ENCODE data around the gene SIRT3.

Gene SIRT3

GRCh38 chr11:225734-226453 is 10.2 kb downstream of the SIRT3 start:
- Histone ChIP-seq H3K36me3 (replicated peaks; ENCODE audit: insufficient read depth, low read length) (no peaks in the 10 kb centered on the region), H3K9ac (ENCODE audit: low read length) (no peak overlapping the region), H3K9me2 (replicated peaks; ENCODE audit: insufficient read depth, low read length) (no peaks in the 10 kb centered on the region), H4K20me1 (ENCODE audit: insufficient read depth, low read length) (no peaks in the 10 kb centered on the region), H3K4me2 (ENCODE audit: low read depth, low read length) (no peak overlapping the region), H3F3A (ENCODE audit: insufficient read depth, low read length) (no peaks in the 10 kb centered on the region), H3K9me3 (replicated peaks; ENCODE audit: insufficient read depth, low read length) (no peaks in the 10 kb centered on the region), H3K27me3 (replicated peaks; ENCODE audit: insufficient read depth, low read length) (no peaks in the 10 kb centered on the region), H3K4me1 (ENCODE audit: low read length) (no peaks in the 10 kb centered on the region), H3K27ac (ENCODE audit: low read length) (no peak overlapping the region), H3K4me3 (ENCODE audit: low read length) (no peak overlapping the region), H3K79me2 (ENCODE audit: low read length) (no peaks in the 10 kb centered on the region), H2AFZ (ENCODE audit: low read length) (no peak overlapping the region)
- DNase-seq: no peak
- TF ChIP-seq EZH2phosphoT487 (IDR thresholded peaks at IDR 0.05; ENCODE audit: low read length) (no peak), CTCF (IDR thresholded peaks at IDR 0.05; ENCODE audit: low read length) (no peak), EZH2 (optimal IDR thresholded peaks at IDR 0.05; ENCODE audit: low read depth, low read length) (no peak)

GRCh38 chr11:224424-224823 is 11.7 kb downstream of the SIRT3 start:
- Histone ChIP-seq H3K4me3 (ENCODE audit: low read length) (no peak overlapping the region), H3K79me2 (ENCODE audit: low read length) (no peaks in the 10 kb centered on the region), H3K4me2 (ENCODE audit: low read depth, low read length) (no peak overlapping the region), H3K9ac (ENCODE audit: low read length) (no peak overlapping the region), H3K4me1 (ENCODE audit: low read length) (no peaks in the 10 kb centered on the region), H4K20me1 (ENCODE audit: insufficient read depth, low read length) (no peaks in the 10 kb centered on the region), H3K27me3 (replicated peaks; ENCODE audit: insufficient read depth, low read length) (no peaks in the 10 kb centered on the region), H3K9me2 (replicated peaks; ENCODE audit: insufficient read depth, low read length) (no peaks in the 10 kb centered on the region), H3K9me3 (replicated peaks; ENCODE audit: insufficient read depth, low read length) (no peaks in the 10 kb centered on the region), H3K36me3 (replicated peaks; ENCODE audit: insufficient read depth, low read length) (no peaks in the 10 kb centered on the region), H3K27ac (ENCODE audit: low read length) (no peak overlapping the region), H3F3A (ENCODE audit: insufficient read depth, low read length) (no peaks in the 10 kb centered on the region), H2AFZ (ENCODE audit: low read length) (no peak overlapping the region)
- DNase-seq: no peak
- no peak for TF ChIP-seq CTCF (IDR thresholded peaks at IDR 0.05; ENCODE audit: low read length)
- no peak for TF ChIP-seq EZH2 (optimal IDR thresholded peaks at IDR 0.05; ENCODE audit: low read depth, low read length)
- no peak for TF ChIP-seq EZH2phosphoT487 (IDR thresholded peaks at IDR 0.05; ENCODE audit: low read length)

- H3K4me2 ChIP-seq (ENCODE audit: low read depth, low read length): no peak overlapping the region
- H3K36me3 ChIP-seq (replicated peaks; ENCODE audit: insufficient read depth, low read length): no peaks in the 10 kb centered on the region
- H3K9me3 ChIP-seq (replicated peaks; ENCODE audit: insufficient read depth, low read length): no peaks in the 10 kb centered on the region
- H3K9me2 ChIP-seq (replicated peaks; ENCODE audit: insufficient read depth, low read length): no peaks in the 10 kb centered on the region
- TF ChIP-seq EZH2 (optimal IDR thresholded peaks at IDR 0.05; ENCODE audit: low read depth, low read length): no peak
- no peak for TF ChIP-seq CTCF (IDR thresholded peaks at IDR 0.05; ENCODE audit: low read length)
- no peak for TF ChIP-seq EZH2phosphoT487 (IDR thresholded peaks at IDR 0.05; ENCODE audit: low read length)
- no peaks in the 10 kb centered on the region for H3K4me1 ChIP-seq (ENCODE audit: low read length)
- no peak overlapping the region for H3K9ac ChIP-seq (ENCODE audit: low read length)
- no peak for DNase-seq
- no peaks in the 10 kb centered on the region for H3K27me3 ChIP-seq (replicated peaks; ENCODE audit: insufficient read depth, low read length)
- no peak overlapping the region for H2AFZ ChIP-seq (ENCODE audit: low read length)
- no peak overlapping the region for H3K27ac ChIP-seq (ENCODE audit: low read length)
- no peaks in the 10 kb centered on the region for H3K79me2 ChIP-seq (ENCODE audit: low read length)
- H3K4me3 ChIP-seq (ENCODE audit: low read length): no peak overlapping the region
- no peaks in the 10 kb centered on the region for H3F3A ChIP-seq (ENCODE audit: insufficient read depth, low read length)
- no peaks in the 10 kb centered on the region for H4K20me1 ChIP-seq (ENCODE audit: insufficient read depth, low read length)
These were observed 12.3 kb downstream of the SIRT3 start for GRCh38 chr11:223884-224283.
